MM.1S (cell line): ENCODE data around the gene TNK1.
"Not testable (repeated sequence)": the region's sequence is repeated elsewhere in the genome, so short reads cannot be mapped to it uniquely, and the experiment has no call there.

Experiments used
- DNase-seq: peaks from one replicate; pipeline ENCODE4 v3.0.0-alpha.2; 2015
- H2AFZ ChIP-seq: fragments of 300-600 bp; sonication (generic); 2 replicates; pipeline ENCODE4 v1.6.0; 2016; ENCODE audit warnings: antibody characterized with exemption, low read length
- H3F3A ChIP-seq: fragments of 300-600 bp; sonication (generic); 2 replicates; pipeline ENCODE4 v1.6.1; 2016; ENCODE audit warnings: mild to moderate bottlenecking, antibody characterized with exemption, low read length, moderate library complexity, mixed read lengths; ENCODE audit not compliant: insufficient read depth
- H3K27ac ChIP-seq: fragments of 300-600 bp; sonication (generic); 2 replicates; pipeline ENCODE4 v1.5.1; 2016; ENCODE audit warnings: mild to moderate bottlenecking, low read length
- H3K27me3 ChIP-seq: fragments of 300-600 bp; sonication (generic); replicated peaks from 2 replicates; pipeline ENCODE4 v1.6.0; 2016; ENCODE audit warnings: low read length; ENCODE audit not compliant: insufficient read depth
- H3K36me3 ChIP-seq: fragments of 300-600 bp; sonication (generic); replicated peaks from 2 replicates; pipeline ENCODE4 v1.6.1; 2016; ENCODE audit warnings: mild to moderate bottlenecking, low read length, mixed read lengths; ENCODE audit not compliant: insufficient read depth
- H3K4me1 ChIP-seq: fragments of 300-600 bp; sonication (generic); 2 replicates; pipeline ENCODE4 v1.6.1; 2016; ENCODE audit warnings: low read length, mixed read lengths
- H3K4me2 ChIP-seq: fragments of 300-600 bp; sonication (generic); 2 replicates; pipeline ENCODE4 v1.6.0; 2016; ENCODE audit warnings: low read depth, low read length
- H3K4me3 ChIP-seq: fragments of 300-600 bp; sonication (generic); 2 replicates; pipeline ENCODE4 v1.5.1; 2016; ENCODE audit warnings: low read length, mixed read lengths
- H3K79me2 ChIP-seq: fragments of 300-600 bp; sonication (generic); 2 replicates; pipeline ENCODE4 v1.6.1; 2016; ENCODE audit warnings: mixed run types, low read length, mixed read lengths
- H3K9ac ChIP-seq: fragments of 300-600 bp; sonication (generic); 2 replicates; pipeline ENCODE4 v1.6.1; 2016; ENCODE audit warnings: low read length, mixed read lengths
- H3K9me2 ChIP-seq: fragments of 300-600 bp; sonication (generic); replicated peaks from 2 replicates; pipeline ENCODE4 v1.6.1; 2016; ENCODE audit warnings: mild to moderate bottlenecking, low read length, mixed read lengths; ENCODE audit not compliant: insufficient read depth
- H3K9me3 ChIP-seq: fragments of 300-600 bp; sonication (generic); replicated peaks from 2 replicates; pipeline ENCODE4 v1.6.1; 2016; ENCODE audit warnings: mild to moderate bottlenecking, low read length, mixed read lengths; ENCODE audit not compliant: insufficient read depth
- H4K20me1 ChIP-seq: fragments of 300-600 bp; sonication (generic); 2 replicates; pipeline ENCODE4 v1.6.1; 2016; ENCODE audit warnings: mild to moderate bottlenecking, low read length, moderate library complexity, mixed read lengths; ENCODE audit not compliant: insufficient read depth
- EZH2 ChIP-seq: fragments of 300-600 bp; sonication (generic); optimal IDR thresholded peaks from 2 replicates; pipeline ENCODE3; 2017; ENCODE audit warnings: low read depth, mild to moderate bottlenecking, antibody characterized with exemption, low read length, mixed read lengths
- EZH2phosphoT487 ChIP-seq: fragments of 300-600 bp; sonication (generic); IDR thresholded peaks from 2 replicates; pipeline ENCODE4 v1.6.1; 2018; ENCODE audit warnings: antibody characterized with exemption, low read length
- TF ChIP-seq, protein P1 (sequence below): fragments of 300-600 bp; sonication (generic); IDR thresholded peaks from 2 replicates; pipeline ENCODE4 v1.5.1; 2016; ENCODE audit warnings: antibody characterized with exemption, low read length, mixed read lengths

The TNK1 gene

DNA sequence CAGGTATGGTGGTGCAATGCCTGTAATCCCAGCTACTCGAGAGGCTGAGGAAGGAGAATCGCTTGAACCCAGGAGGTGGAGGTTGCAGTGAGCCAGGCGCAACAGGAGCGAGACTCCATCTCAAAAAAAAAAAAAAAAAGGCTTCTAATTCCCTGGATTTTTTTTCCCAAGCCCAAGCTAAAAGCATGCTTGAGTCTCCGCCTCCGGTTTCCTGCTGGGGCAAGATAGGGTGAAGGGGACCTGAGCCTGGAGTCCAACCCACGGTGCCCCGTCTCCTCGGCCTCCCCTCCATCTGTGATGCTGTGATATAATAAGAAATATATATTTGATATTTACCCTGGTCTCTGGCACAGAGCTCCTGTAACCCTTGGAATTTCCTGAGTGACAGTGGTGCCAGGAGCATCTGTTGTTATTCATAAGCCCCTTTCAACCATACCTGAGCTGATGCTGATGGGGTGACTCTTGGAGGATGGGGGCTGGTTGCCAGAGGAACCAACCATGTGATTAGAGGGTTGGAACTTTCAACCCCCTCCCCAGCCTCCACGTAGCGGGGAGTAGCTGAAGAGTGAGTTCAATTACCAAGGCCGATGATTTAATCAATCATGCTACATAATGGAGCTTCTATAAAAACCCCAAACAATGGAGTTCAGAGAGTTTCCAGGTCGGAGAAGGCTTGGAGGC is 12.8 kb upstream of the TNK1 start:
- H3K9me3 ChIP-seq: no peaks in the 10 kb centered on the region
- H3K27ac ChIP-seq: no peak overlapping the region
- no peaks in the 10 kb centered on the region for H3K79me2 ChIP-seq
- H3K36me3 ChIP-seq: no peaks in the 10 kb centered on the region
- no peaks in the 10 kb centered on the region for H4K20me1 ChIP-seq
- no peak overlapping the region for H2AFZ ChIP-seq
- peaks cover 41% of the 10 kb centered on the region for H3K27me3 ChIP-seq
- no peaks in the 10 kb centered on the region for H3F3A ChIP-seq
- no peak overlapping the region for H3K4me2 ChIP-seq
- TF ChIP-seq, protein P1, sequence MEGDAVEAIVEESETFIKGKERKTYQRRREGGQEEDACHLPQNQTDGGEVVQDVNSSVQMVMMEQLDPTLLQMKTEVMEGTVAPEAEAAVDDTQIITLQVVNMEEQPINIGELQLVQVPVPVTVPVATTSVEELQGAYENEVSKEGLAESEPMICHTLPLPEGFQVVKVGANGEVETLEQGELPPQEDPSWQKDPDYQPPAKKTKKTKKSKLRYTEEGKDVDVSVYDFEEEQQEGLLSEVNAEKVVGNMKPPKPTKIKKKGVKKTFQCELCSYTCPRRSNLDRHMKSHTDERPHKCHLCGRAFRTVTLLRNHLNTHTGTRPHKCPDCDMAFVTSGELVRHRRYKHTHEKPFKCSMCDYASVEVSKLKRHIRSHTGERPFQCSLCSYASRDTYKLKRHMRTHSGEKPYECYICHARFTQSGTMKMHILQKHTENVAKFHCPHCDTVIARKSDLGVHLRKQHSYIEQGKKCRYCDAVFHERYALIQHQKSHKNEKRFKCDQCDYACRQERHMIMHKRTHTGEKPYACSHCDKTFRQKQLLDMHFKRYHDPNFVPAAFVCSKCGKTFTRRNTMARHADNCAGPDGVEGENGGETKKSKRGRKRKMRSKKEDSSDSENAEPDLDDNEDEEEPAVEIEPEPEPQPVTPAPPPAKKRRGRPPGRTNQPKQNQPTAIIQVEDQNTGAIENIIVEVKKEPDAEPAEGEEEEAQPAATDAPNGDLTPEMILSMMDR: no peak
- no peak for TF ChIP-seq EZH2
- no peak for TF ChIP-seq EZH2phosphoT487
- DNase-seq: no peak
- no peak overlapping the region for H3K4me3 ChIP-seq
- no peaks in the 10 kb centered on the region for H3K9me2 ChIP-seq
- H3K4me1 ChIP-seq: no peaks in the 10 kb centered on the region
- no peak overlapping the region for H3K9ac ChIP-seq

DNA sequence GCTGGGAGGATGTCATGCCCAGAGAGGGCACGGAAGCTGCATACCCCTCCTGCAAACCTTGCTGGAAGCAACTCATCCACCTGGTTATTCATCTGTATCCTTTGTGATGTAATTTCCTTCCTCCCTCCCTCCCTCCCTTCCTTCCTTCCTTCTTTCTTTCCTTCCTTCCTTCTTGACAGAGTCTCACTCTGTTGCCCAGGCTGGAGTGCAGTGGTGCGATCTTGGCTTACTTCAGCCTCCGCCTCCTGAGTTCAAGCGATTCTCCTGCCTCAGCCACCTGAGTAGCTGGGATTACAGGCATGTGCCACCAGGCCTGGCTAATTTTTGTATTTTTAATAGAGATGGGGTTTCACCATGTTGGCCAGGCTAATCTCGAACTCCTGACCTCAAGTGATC is 12.3 kb upstream of the TNK1 start:
- not testable (repeated sequence) for H3K79me2 ChIP-seq, H3K4me3 ChIP-seq, H3K27ac ChIP-seq, DNase-seq, H3K9me3 ChIP-seq, H4K20me1 ChIP-seq, H3K36me3 ChIP-seq, H3K9me2 ChIP-seq, H3K4me2 ChIP-seq, H2AFZ ChIP-seq, H3F3A ChIP-seq, H3K9ac ChIP-seq, H3K4me1 ChIP-seq
- H3K27me3 ChIP-seq: peaks cover 41% of the 10 kb centered on the region

DNA sequence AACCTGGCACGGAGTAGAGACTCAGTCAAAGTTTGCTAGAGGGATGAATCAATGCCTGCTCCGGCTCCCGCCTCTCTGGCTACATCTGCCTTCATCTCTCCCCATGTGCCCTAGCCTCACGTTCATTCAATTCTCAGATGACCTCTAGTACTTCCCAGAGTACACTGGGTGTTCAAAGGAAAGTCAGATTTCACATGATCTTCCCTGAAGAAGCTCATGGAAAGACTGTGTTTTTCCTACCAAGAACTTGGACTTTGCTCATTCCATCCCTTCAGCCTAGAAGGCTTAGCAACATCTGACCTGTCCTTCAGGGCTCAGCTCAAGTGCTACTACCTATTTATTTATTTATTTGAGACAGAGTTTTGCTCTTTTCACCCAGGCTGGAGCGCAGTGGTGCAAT is 11.1 kb upstream of the TNK1 start:
- H4K20me1 ChIP-seq: no peaks in the 10 kb centered on the region
- H2AFZ ChIP-seq: no peak overlapping the region
- DNase-seq: no peak
- H3K9ac ChIP-seq: no peak overlapping the region
- H3K9me3 ChIP-seq: no peaks in the 10 kb centered on the region
- no peaks in the 10 kb centered on the region for H3K79me2 ChIP-seq
- no peaks in the 10 kb centered on the region for H3F3A ChIP-seq
- 0 out of 2 replicates have a peak, but pooled peaks cover 3% of the 10 kb centered on the region for H3K4me1 ChIP-seq
- H3K27me3 ChIP-seq: peaks cover 41% of the 10 kb centered on the region
- no peak overlapping the region for H3K27ac ChIP-seq
- no peak overlapping the region for H3K4me3 ChIP-seq
- no peak overlapping the region for H3K4me2 ChIP-seq
- H3K9me2 ChIP-seq: no peaks in the 10 kb centered on the region
- no peaks in the 10 kb centered on the region for H3K36me3 ChIP-seq
- TF ChIP-seq, protein P1: no peak
- TF ChIP-seq EZH2 (no peak), EZH2phosphoT487 (no peak)

DNA sequence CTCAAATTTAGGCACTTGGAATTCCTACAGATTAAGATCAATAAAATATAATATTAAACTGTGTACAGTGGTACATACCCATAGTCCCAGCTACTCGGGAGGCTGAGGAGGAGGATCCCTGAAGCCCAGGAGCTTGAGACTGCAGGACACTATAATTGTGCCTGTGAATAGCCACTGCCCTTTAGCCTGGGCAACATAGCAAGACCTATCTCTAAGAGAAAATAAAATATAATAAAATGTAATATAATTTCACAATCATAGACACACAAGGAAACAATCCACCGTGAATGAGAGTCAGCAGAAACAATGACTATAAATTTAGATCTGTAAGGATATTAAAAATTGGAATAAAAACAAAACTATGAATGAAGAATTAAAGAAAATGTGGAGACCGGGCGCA is 10.0 kb upstream of the TNK1 start:
- TF ChIP-seq EZH2phosphoT487 (no peak), EZH2 (no peak)
- TF ChIP-seq, protein P1: no peak
- DNase-seq: no peak
- H3K79me2 ChIP-seq: no peaks in the 10 kb centered on the region
- no peak overlapping the region for H3K4me2 ChIP-seq
- H3K9me3 ChIP-seq: no peaks in the 10 kb centered on the region
- H3K27ac ChIP-seq: no peak overlapping the region
- no peak overlapping the region for H2AFZ ChIP-seq
- H3K9ac ChIP-seq: no peak overlapping the region
- no peaks in the 10 kb centered on the region for H4K20me1 ChIP-seq
- no peaks in the 10 kb centered on the region for H3K9me2 ChIP-seq
- H3K36me3 ChIP-seq: no peaks in the 10 kb centered on the region
- no peaks in the 10 kb centered on the region for H3F3A ChIP-seq
- peaks cover 36% of the 10 kb centered on the region for H3K27me3 ChIP-seq
- no peak overlapping the region for H3K4me3 ChIP-seq
- 0 out of 2 replicates have a peak, but pooled peaks cover 3% of the 10 kb centered on the region for H3K4me1 ChIP-seq
